SK-N-SH (cell line): Measurements from ENCODE around the gene LOXL4. TPM values are rescaled to one million over a fixed set of nuclear protein-coding genes. Genes with fewer than 3 reads are reported as not detected.

Experiments used
- CTCF ChIA-PET: fragments of 300-600, 350-600 bp; formaldehyde crosslinking; extraction: SDS; loops from one replicate; lab custom pipeline; 2021; lab: Yijun Ruan, JAX
- POLR2A ChIA-PET: fragments of 350-600 bp; sonication (Branson Sonifier 250); formaldehyde crosslinking; extraction: SDS; loops from one replicate; lab custom pipeline; 2020; ENCODE audit warnings: antibody characterized with exemption, inconsistent platforms; lab: Yijun Ruan, JAX
- DNase-seq: peaks from one replicate; pipeline ENCODE4 v3.0.0; 2012
- H2AFZ ChIP-seq: fragments of 200-600 bp; sonication (generic); 2 replicates; pipeline ENCODE4 v1.8.1; 2016; ENCODE audit warnings: antibody characterized with exemption, mild to moderate bottlenecking, low read depth
- H3F3A ChIP-seq: fragments of 200-600 bp; sonication (generic); replicated peaks from 2 replicates; pipeline ENCODE3; 2016; ENCODE audit warnings: antibody characterized with exemption, mild to moderate bottlenecking; ENCODE audit not compliant: insufficient read depth
- H3K27ac ChIP-seq, 2 experiments: fragments of 200-500 bp in 1 of 2; fragments of 200-600 bp in 1 of 2; sonication (Bioruptor generic) in 1 of 2; sonication (generic), shearing (Covaris generic) in 1 of 2; 2 replicates each; pipeline versions ENCODE4 v1.5.1 to v1.6.1; 2014 to 2016; ENCODE audit warnings: low read depth in 2 of 2, inconsistent platforms in 1 of 2, low read length in 1 of 2, mild to moderate bottlenecking in 1 of 2, mixed read lengths in 1 of 2
- H3K27me3 ChIP-seq: fragments of 200-600 bp; sonication (generic), shearing (Covaris generic); 2 replicates; pipeline ENCODE4 v1.6.1; 2016; ENCODE audit warnings: mixed run types; ENCODE audit not compliant: insufficient read depth
- H3K36me3 ChIP-seq, 2 experiments: fragments of 200-500 bp in 1 of 2; fragments of 200-600 bp in 1 of 2; sonication (Bioruptor generic) in 1 of 2; sonication (generic) in 1 of 2; replicated peaks in 1 of 2; 2 replicates each; pipeline versions ENCODE3 to v1.5.1; 2014 to 2016; ENCODE audit warnings: low read length in 1 of 2, mild to moderate bottlenecking in 1 of 2; ENCODE audit not compliant: insufficient read depth in 2 of 2, control insufficient read depth in 1 of 2
- H3K4me1 ChIP-seq, 2 experiments: fragments of 200-500 bp in 1 of 2; fragments of 200-600 bp in 1 of 2; sonication (Bioruptor generic) in 1 of 2; sonication (generic), shearing (Covaris generic) in 1 of 2; 2 replicates each; pipeline versions ENCODE4 v1.5.1 to v1.6.1; 2014 to 2016; ENCODE audit warnings: low read depth in 1 of 2, low read length in 1 of 2, mixed run types in 1 of 2; ENCODE audit not compliant: insufficient read depth in 2 of 2, control insufficient read depth in 1 of 2
- H3K4me2 ChIP-seq: fragments of 200-600 bp; sonication (generic), shearing (Covaris generic); 2 replicates; pipeline ENCODE4 v1.6.1; 2017; ENCODE audit warnings: mixed run types
- H3K4me3 ChIP-seq, 2 experiments: fragments of 200-500 bp in 1 of 2; fragments of 200-600 bp in 1 of 2; sonication (Bioruptor generic) in 1 of 2; sonication (generic), shearing (Covaris generic) in 1 of 2; 2 replicates each; pipeline versions ENCODE4 v1.5.1 to v1.8.1; 2014 to 2016; ENCODE audit warnings: low read depth in 2 of 2, inconsistent platforms in 1 of 2, low read length in 1 of 2, mild to moderate bottlenecking in 1 of 2, mixed read lengths in 1 of 2, moderate library complexity in 1 of 2
- H3K79me2 ChIP-seq: fragments of 200-600 bp; sonication (generic); 2 replicates; pipeline ENCODE4 v1.8.1; 2017; ENCODE audit warnings: mild to moderate bottlenecking; ENCODE audit not compliant: insufficient read depth
- H3K9ac ChIP-seq: fragments of 200-600 bp; sonication (generic); 2 replicates; pipeline ENCODE4 v1.6.1; 2017; ENCODE audit warnings: mixed run types
- H3K9me2 ChIP-seq: fragments of 200-600 bp; sonication (generic); 2 replicates; pipeline ENCODE4 v1.6.1; 2017; ENCODE audit warnings: mixed run types
- H3K9me3 ChIP-seq: fragments of 200-600 bp; sonication (generic); 2 replicates; pipeline ENCODE4 v1.6.1; 2017; ENCODE audit warnings: mixed run types, mild to moderate bottlenecking, moderate library complexity
- H4K20me1 ChIP-seq: fragments of 200-600 bp; sonication (generic); 2 replicates; pipeline ENCODE4 v1.6.1; 2017; ENCODE audit warnings: mild to moderate bottlenecking, mixed run types; ENCODE audit not compliant: insufficient read depth
- EP300 ChIP-seq, 2 experiments: IDR thresholded peaks; 2 replicates each; pipeline versions ENCODE4 v1.4.0 to v1.6.1; 2012; ENCODE audit warnings: borderline replicate concordance in 1 of 2, low read depth in 1 of 2, low read length in 1 of 2
- EZH2phosphoT487 ChIP-seq: fragments of 200-600 bp; sonication (generic); IDR thresholded peaks from 2 replicates; pipeline ENCODE4 v1.6.1; 2017; ENCODE audit warnings: low read depth, mixed run types, mild to moderate bottlenecking, antibody characterized with exemption, moderate library complexity, borderline replicate concordance
- FOXJ3 ChIP-seq: sonication (generic); formaldehyde crosslinking; IDR thresholded peaks from 2 replicates; pipeline ENCODE4 v1.5.1; 2020; ENCODE audit warnings: mild to moderate bottlenecking, missing genetic modification reagents
- GABPA ChIP-seq: IDR thresholded peaks from 2 replicates; pipeline ENCODE4 v1.4.0; 2012; ENCODE audit warnings: low read depth, mild to moderate bottlenecking
- GATA2 ChIP-seq: sonication (generic); formaldehyde crosslinking; IDR thresholded peaks from 2 replicates; pipeline ENCODE4 v1.5.0; 2020; ENCODE audit warnings: mild to moderate bottlenecking, missing genetic modification reagents
- MXI1 ChIP-seq: IDR thresholded peaks from 2 replicates; pipeline ENCODE4 v1.6.1; 2012; ENCODE audit warnings: mild to moderate bottlenecking, low read depth, low read length, improper control_type of control experiment
- RCOR1 ChIP-seq: fragments of 150-350 bp; IDR thresholded peaks from 2 replicates; pipeline ENCODE4 v1.6.1; 2017; ENCODE audit warnings: antibody characterized with exemption, low read length
- RFX5 ChIP-seq: IDR thresholded peaks from 2 replicates; pipeline ENCODE4 v1.6.1; 2012; ENCODE audit warnings: mild to moderate bottlenecking, improper control_type of control experiment, low read length
- RXRA ChIP-seq: IDR thresholded peaks from 2 replicates; pipeline ENCODE4 v1.4.0; 2012; ENCODE audit warnings: low read depth, mild to moderate bottlenecking, borderline replicate concordance
- SIN3A ChIP-seq: IDR thresholded peaks from 2 replicates; pipeline ENCODE4 v1.6.1; 2012; ENCODE audit warnings: low read depth, mild to moderate bottlenecking, low read length, moderate library complexity, borderline replicate concordance
- TCF12 ChIP-seq: IDR thresholded peaks from 2 replicates; pipeline ENCODE4 v1.4.0; 2012
- WGBS: methylation state at CpG from one replicate; pipeline ENCODE4 v1.1.6; 2017; ENCODE audit warnings: low lambda C conversion rate; 5-methylcytosine and 5-hydroxymethylcytosine counted together
- polyA plus RNA-seq, 3 experiments: library from polyadenylated mRNA; depleted of rRNA; stranded (reverse); fragments of >200 nt; gene quantifications; 2 replicates each; pipeline ENCODE4 v1.2.3, GENCODE V29; 2012
- TF ChIP-seq, protein P1 (sequence below): fragments of 200-600 bp; sonication (generic); IDR thresholded peaks from 2 replicates; pipeline ENCODE4 v1.6.1; 2017; ENCODE audit warnings: antibody characterized with exemption, mild to moderate bottlenecking, moderate library complexity
- TF ChIP-seq, protein P2 (sequence below): fragments of 150-350 bp; IDR thresholded peaks from 2 replicates; pipeline ENCODE4 v1.6.1; 2017; ENCODE audit warnings: antibody characterized with exemption, low read length, low read depth, borderline replicate concordance
- TF ChIP-seq, protein P3 (sequence below): fragments of 150-350 bp; IDR thresholded peaks from 2 replicates; pipeline ENCODE4 v1.6.1; 2016; ENCODE audit warnings: mild to moderate bottlenecking, low read depth, low read length

Gene LOXL4
- polyA plus RNA-seq, 1 of the 3 experiments (the other 2 are of a cell fraction) = 1.7 TPM

DNA sequence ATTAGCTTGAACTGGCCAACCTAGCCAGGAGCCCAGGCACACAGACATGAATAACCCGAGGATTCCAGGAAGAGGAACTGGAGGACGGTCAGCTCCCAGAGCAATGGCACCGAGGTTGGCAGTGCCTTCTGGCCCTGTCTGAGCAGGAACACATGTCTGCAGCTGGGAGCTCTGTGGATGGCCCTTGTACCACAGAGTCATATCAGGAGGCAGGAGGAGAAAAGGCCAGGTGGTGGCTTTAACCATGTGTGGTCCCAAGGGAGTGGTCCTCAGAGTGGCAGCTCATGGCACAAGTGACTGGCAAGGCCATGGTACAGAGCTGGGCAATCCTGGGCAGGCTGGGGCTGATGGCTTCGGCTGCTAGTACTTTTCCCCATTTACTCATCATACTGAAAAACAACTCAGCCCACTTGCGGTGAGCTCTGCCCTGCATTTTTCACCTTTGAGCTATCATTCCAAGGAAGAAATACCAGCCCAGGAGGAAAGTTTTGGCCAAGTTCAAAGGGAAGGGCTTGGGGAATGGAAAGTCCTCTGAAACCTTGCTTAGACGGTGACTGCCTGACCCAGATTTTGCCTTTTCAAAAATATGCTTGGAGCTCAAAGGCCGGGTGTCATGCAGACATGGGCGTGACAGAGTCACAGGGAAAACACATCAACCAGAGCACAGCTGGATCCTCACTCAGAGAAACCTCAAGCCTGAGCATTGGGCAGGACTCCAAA, 25.7 kb upstream of the LOXL4 start:
- Histone ChIP-seq H4K20me1 (no peaks in the 10 kb centered on the region), H3K79me2 (no peaks in the 10 kb centered on the region), H3K27me3 (no peaks in the 10 kb centered on the region; the same call in 1 of the 2 replicates), H2AFZ (no peak overlapping the region), H3K27ac (no peak overlapping the region), H3K9ac (no peak overlapping the region), H3K9me2 (no peaks in the 10 kb centered on the region), H3K4me3 (no peak overlapping the region), H3K4me2 (no peak overlapping the region), H3K36me3 (no peaks in the 10 kb centered on the region), H3K9me3 (no peaks in the 10 kb centered on the region), H3F3A (no peaks in the 10 kb centered on the region), H3K4me1 (peaks cover 0 to 12% of the 10 kb centered on the region in 2 experiments; a peak in 1 of 4 replicates)
- DNase-seq = no peak
- POLR2A ChIA-PET = no interaction called here
- TF ChIP-seq, protein P1, sequence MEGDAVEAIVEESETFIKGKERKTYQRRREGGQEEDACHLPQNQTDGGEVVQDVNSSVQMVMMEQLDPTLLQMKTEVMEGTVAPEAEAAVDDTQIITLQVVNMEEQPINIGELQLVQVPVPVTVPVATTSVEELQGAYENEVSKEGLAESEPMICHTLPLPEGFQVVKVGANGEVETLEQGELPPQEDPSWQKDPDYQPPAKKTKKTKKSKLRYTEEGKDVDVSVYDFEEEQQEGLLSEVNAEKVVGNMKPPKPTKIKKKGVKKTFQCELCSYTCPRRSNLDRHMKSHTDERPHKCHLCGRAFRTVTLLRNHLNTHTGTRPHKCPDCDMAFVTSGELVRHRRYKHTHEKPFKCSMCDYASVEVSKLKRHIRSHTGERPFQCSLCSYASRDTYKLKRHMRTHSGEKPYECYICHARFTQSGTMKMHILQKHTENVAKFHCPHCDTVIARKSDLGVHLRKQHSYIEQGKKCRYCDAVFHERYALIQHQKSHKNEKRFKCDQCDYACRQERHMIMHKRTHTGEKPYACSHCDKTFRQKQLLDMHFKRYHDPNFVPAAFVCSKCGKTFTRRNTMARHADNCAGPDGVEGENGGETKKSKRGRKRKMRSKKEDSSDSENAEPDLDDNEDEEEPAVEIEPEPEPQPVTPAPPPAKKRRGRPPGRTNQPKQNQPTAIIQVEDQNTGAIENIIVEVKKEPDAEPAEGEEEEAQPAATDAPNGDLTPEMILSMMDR = no peak
- TF ChIP-seq MXI1 (no peak), RFX5 (no peak), EZH2phosphoT487 (no peak)
- TF ChIP-seq, protein P2, sequence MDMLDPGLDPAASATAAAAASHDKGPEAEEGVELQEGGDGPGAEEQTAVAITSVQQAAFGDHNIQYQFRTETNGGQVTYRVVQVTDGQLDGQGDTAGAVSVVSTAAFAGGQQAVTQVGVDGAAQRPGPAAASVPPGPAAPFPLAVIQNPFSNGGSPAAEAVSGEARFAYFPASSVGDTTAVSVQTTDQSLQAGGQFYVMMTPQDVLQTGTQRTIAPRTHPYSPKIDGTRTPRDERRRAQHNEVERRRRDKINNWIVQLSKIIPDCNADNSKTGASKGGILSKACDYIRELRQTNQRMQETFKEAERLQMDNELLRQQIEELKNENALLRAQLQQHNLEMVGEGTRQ = no peak
- CTCF ChIA-PET = interaction anchor here (0.7 to 1.5 kb wide), 3 partner anchors 16 to 52 kb away, joined by 3 to 5 read pairs (median 5); no protein-coding TSS in a partner anchor
- WGBS = 70% methylated on average over 8 of the region's 8 CpGs

DNA sequence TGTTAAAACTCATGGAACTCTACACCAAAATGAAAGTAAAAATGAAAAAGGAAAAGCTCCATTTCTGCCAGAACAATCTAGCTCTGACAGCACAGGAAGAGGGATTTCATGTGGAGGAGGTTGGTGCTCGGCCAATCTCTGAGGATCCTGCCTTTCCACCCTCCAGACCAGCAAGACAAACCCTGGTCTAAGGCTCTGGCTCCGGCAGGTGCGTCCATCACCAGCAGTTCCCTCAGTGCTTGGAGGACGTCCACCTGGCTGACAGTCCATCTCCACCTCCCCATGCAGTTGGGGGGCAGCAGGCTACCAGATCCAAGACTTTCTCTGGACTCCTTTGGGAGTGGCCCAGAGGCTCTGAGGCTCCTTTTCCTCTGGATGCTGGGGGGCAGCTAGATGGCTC, 25.0 kb upstream of the LOXL4 start:
- peaks cover 0 to 12% of the 10 kb centered on the region in 2 experiments; a peak in 1 of 4 replicates for H3K4me1 ChIP-seq
- ChIA-PET CTCF (interaction anchor here (0.7 to 8.6 kb wide), 2 partner anchors 16 to 52 kb away, joined by 3 to 43 read pairs; no protein-coding TSS in a partner anchor), POLR2A (no interaction called here)
- H2AFZ ChIP-seq = no peak overlapping the region
- no peaks in the 10 kb centered on the region for H3K36me3 ChIP-seq
- H3K4me3 ChIP-seq = no peak overlapping the region
- no peaks in the 10 kb centered on the region for H4K20me1 ChIP-seq
- 58% methylated on average over 4 of the region's 4 CpGs for WGBS
- no peaks in the 10 kb centered on the region for H3K9me2 ChIP-seq
- H3K4me2 ChIP-seq = no peak overlapping the region
- no peaks in the 10 kb centered on the region for H3K9me3 ChIP-seq
- no peak overlapping the region for H3K27ac ChIP-seq
- no peak for DNase-seq
- H3K79me2 ChIP-seq = no peaks in the 10 kb centered on the region
- no peaks in the 10 kb centered on the region for H3F3A ChIP-seq
- H3K27me3 ChIP-seq = no peaks in the 10 kb centered on the region; the same call in 1 of the 2 replicates
- no peak overlapping the region for H3K9ac ChIP-seq
- TF ChIP-seq GABPA (no peak), EP300 (IDR thresholded peaks at IDR 0.05; ENCODE audit: borderline replicate concordance in 1 of 2, low read depth in 1 of 2, low read length in 1 of 2) (no peak), RXRA (no peak), GATA2 (CRISPR knock-in tag) (no peak), MXI1 (no peak), RFX5 (no peak), TCF12 (no peak), FOXJ3 (CRISPR knock-in tag) (no peak), SIN3A (no peak), RCOR1 (no peak)
- TF ChIP-seq, protein P3, sequence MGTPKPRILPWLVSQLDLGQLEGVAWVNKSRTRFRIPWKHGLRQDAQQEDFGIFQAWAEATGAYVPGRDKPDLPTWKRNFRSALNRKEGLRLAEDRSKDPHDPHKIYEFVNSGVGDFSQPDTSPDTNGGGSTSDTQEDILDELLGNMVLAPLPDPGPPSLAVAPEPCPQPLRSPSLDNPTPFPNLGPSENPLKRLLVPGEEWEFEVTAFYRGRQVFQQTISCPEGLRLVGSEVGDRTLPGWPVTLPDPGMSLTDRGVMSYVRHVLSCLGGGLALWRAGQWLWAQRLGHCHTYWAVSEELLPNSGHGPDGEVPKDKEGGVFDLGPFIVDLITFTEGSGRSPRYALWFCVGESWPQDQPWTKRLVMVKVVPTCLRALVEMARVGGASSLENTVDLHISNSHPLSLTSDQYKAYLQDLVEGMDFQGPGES = no peak
